Nephron (organoid): ENCODE results near the gene SULF2.

Experiments used
- H3K27ac Mint-ChIP-seq, 3 experiments: 2 replicates each; pipeline ENCODE4 v1.8.0; 2020; ENCODE audit warnings: mixed read lengths in 3 of 3, mild to moderate bottlenecking in 2 of 3, moderate library complexity in 1 of 3
- H3K27me3 Mint-ChIP-seq: 2 replicates; pipeline ENCODE4 v1.8.0; 2021; ENCODE audit warnings: low read depth, mild to moderate bottlenecking, moderate library complexity, mixed read lengths
- H3K36me3 Mint-ChIP-seq: 2 replicates; pipeline ENCODE4 v1.8.0; 2020; ENCODE audit warnings: low read depth, mixed read lengths
- H3K4me1 Mint-ChIP-seq: 2 replicates; pipeline ENCODE4 v1.8.0; 2020; ENCODE audit warnings: mixed read lengths
- H3K4me3 Mint-ChIP-seq, 3 experiments: 2 replicates each; pipeline ENCODE4 v1.8.0; 2020; ENCODE audit warnings: mild to moderate bottlenecking in 3 of 3, mixed read lengths in 3 of 3, moderate library complexity in 2 of 3
- H3K9me3 Mint-ChIP-seq: 2 replicates; pipeline ENCODE4 v1.8.0; 2020; ENCODE audit warnings: mixed read lengths
- CTCF ChIP-seq, 3 experiments: fragments of 200-600 bp; sonication (generic); IDR thresholded peaks; one replicate each; pipeline ENCODE4 v1.5.0; 2021; ENCODE audit warnings: antibody characterized with exemption in 3 of 3; ENCODE audit not compliant: unreplicated experiment in 3 of 3

Gene SULF2

GRCh38 chr20:47708953-47709833 lies 76.1 kb downstream of the SULF2 start:
- Mint-ChIP-seq H3K4me1 (peaks cover 75% of the 10 kb centered on the region), H3K4me3 (no peak overlapping the region), H3K9me3 (no peaks in the 10 kb centered on the region), H3K27me3 (peaks cover 4% of the 10 kb centered on the region), H3K36me3 (peaks cover 19% of the 10 kb centered on the region), H3K27ac (peak overlapping the region in 2 of 3 experiments; percentile 87)
- no peak for TF ChIP-seq CTCF (IDR thresholded peaks at IDR 0.05; ENCODE audit: unreplicated experiment in 3 of 3)

- H3K27me3 Mint-ChIP-seq: peaks cover 4% of the 10 kb centered on the region
- no peaks in the 10 kb centered on the region for H3K9me3 Mint-ChIP-seq
- peak overlapping the region in 2 of 3 experiments; percentile 87 for H3K27ac Mint-ChIP-seq
Measured at GRCh38 chr20:47708140-47708807, 77.0 kb downstream of the SULF2 start.

GRCh38 chr20:47706345-47706744 lies 78.9 kb downstream of the SULF2 start:
- H3K36me3 Mint-ChIP-seq: peaks cover 32% of the 10 kb centered on the region

More at GRCh38 chr20:47708140-47708807, 77.0 kb downstream of the SULF2 start:
- peak overlapping the region in 1 of 3 experiments; percentile 7 for H3K4me3 Mint-ChIP-seq
- peaks cover 74% of the 10 kb centered on the region for H3K4me1 Mint-ChIP-seq
- TF ChIP-seq CTCF (IDR thresholded peaks at IDR 0.05; ENCODE audit: unreplicated experiment in 3 of 3): no peak
- peaks cover 23% of the 10 kb centered on the region for H3K36me3 Mint-ChIP-seq

GRCh38 chr20:47705497-47705856 lies 79.8 kb downstream of the SULF2 start:
- Mint-ChIP-seq H3K36me3 (peaks cover 37% of the 10 kb centered on the region), H3K27ac (peak overlapping the region in 2 of 3 experiments; percentile 28 to 66), H3K9me3 (no peaks in the 10 kb centered on the region), H3K4me1 (peaks cover 53% of the 10 kb centered on the region), H3K4me3 (no peak overlapping the region), H3K27me3 (peaks cover 9% of the 10 kb centered on the region)
- TF ChIP-seq CTCF (IDR thresholded peaks at IDR 0.05; ENCODE audit: unreplicated experiment in 3 of 3): no peak

More at GRCh38 chr20:47706345-47706744, 78.9 kb downstream of the SULF2 start:
- Mint-ChIP-seq H3K9me3 (no peaks in the 10 kb centered on the region), H3K4me3 (no peak overlapping the region), H3K27ac (no peak overlapping the region), H3K27me3 (peaks cover 4% of the 10 kb centered on the region), H3K4me1 (peaks cover 61% of the 10 kb centered on the region)
- no peak for TF ChIP-seq CTCF (IDR thresholded peaks at IDR 0.05; ENCODE audit: unreplicated experiment in 3 of 3)

GRCh38 chr20:47704746-47705496 lies 80.4 kb downstream of the SULF2 start:
- H3K27me3 Mint-ChIP-seq: peaks cover 9% of the 10 kb centered on the region
- no peaks in the 10 kb centered on the region for H3K9me3 Mint-ChIP-seq
- H3K4me1 Mint-ChIP-seq: peaks cover 57% of the 10 kb centered on the region
- H3K4me3 Mint-ChIP-seq: no peak overlapping the region
- H3K36me3 Mint-ChIP-seq: peaks cover 42% of the 10 kb centered on the region
- TF ChIP-seq CTCF (IDR thresholded peaks at IDR 0.05; ENCODE audit: unreplicated experiment in 3 of 3): no peak
- H3K27ac Mint-ChIP-seq: peak overlapping the region; percentile 19 to 66 (median 28)
